ENCODE data around the gene NPTN.

NPTN gene

GRCh38 chr15:73590263-73590662 is 42.9 kb downstream of the NPTN start:
- H4K20me1 ChIP-seq (ENCODE audit: insufficient read depth) = no peaks in the 10 kb centered on the region
- no peak for TF ChIP-seq CTCF (conservative IDR thresholded peaks at IDR 0.05; ENCODE audit: low read depth, low read length)
- H3K9ac ChIP-seq = no peak overlapping the region
- H3K79me2 ChIP-seq (ENCODE audit: insufficient read depth, low read depth) = no peaks in the 10 kb centered on the region
- no peak overlapping the region for H3K27ac ChIP-seq
- H3K27me3 ChIP-seq (ENCODE audit: insufficient read depth, low read depth) = no peaks in the 10 kb centered on the region
- H3K4me2 ChIP-seq = no peak overlapping the region
- H3K4me3 ChIP-seq (IDR thresholded peaks at IDR 0.05; ENCODE audit: insufficient read depth, low read depth, low read length) = no peak overlapping the region
- no peaks in the 10 kb centered on the region for H3K36me3 ChIP-seq (ENCODE audit: insufficient read depth)
- H3K4me1 ChIP-seq (ENCODE audit: low read depth, poor library complexity, severe bottlenecking) = peaks cover 23% of the 10 kb centered on the region
- H2AFZ ChIP-seq (ENCODE audit: low read depth) = no peak overlapping the region

GRCh38 chr15:73589766-73590165 is 43.4 kb downstream of the NPTN start:
- no peaks in the 10 kb centered on the region for H4K20me1 ChIP-seq (ENCODE audit: insufficient read depth)
- H2AFZ ChIP-seq (ENCODE audit: low read depth) = no peak overlapping the region
- H3K4me1 ChIP-seq (ENCODE audit: low read depth, poor library complexity, severe bottlenecking) = peaks cover 28% of the 10 kb centered on the region
- H3K27ac ChIP-seq = no peak overlapping the region
- no peak overlapping the region for H3K4me2 ChIP-seq
- H3K27me3 ChIP-seq (ENCODE audit: insufficient read depth, low read depth) = no peaks in the 10 kb centered on the region
- H3K9ac ChIP-seq = no peak overlapping the region
- no peaks in the 10 kb centered on the region for H3K36me3 ChIP-seq (ENCODE audit: insufficient read depth)
- H3K79me2 ChIP-seq (ENCODE audit: insufficient read depth, low read depth) = no peaks in the 10 kb centered on the region
- H3K4me3 ChIP-seq (IDR thresholded peaks at IDR 0.05; ENCODE audit: insufficient read depth, low read depth, low read length) = no peak overlapping the region
- no peak for TF ChIP-seq CTCF (conservative IDR thresholded peaks at IDR 0.05; ENCODE audit: low read depth, low read length)

GRCh38 chr15:73585871-73586654 is 47.1 kb downstream of the NPTN start:
- Histone ChIP-seq H3K36me3 (ENCODE audit: insufficient read depth) (no peaks in the 10 kb centered on the region), H3K27ac (no peak overlapping the region; the same call in 1 of the 2 replicates), H3K9ac (no peak overlapping the region), H2AFZ (ENCODE audit: low read depth) (no peak overlapping the region), H4K20me1 (ENCODE audit: insufficient read depth) (no peaks in the 10 kb centered on the region), H3K27me3 (ENCODE audit: insufficient read depth, low read depth) (no peaks in the 10 kb centered on the region), H3K79me2 (ENCODE audit: insufficient read depth, low read depth) (no peaks in the 10 kb centered on the region), H3K4me2 (peak overlapping the region; percentile 4; the same call in 1 of the 2 replicates), H3K4me3 (IDR thresholded peaks at IDR 0.05; ENCODE audit: insufficient read depth, low read depth, low read length) (no peak overlapping the region), H3K4me1 (ENCODE audit: low read depth, poor library complexity, severe bottlenecking) (peaks cover 37% of the 10 kb centered on the region)
- no peak for TF ChIP-seq CTCF (conservative IDR thresholded peaks at IDR 0.05; ENCODE audit: low read depth, low read length)

DNA sequence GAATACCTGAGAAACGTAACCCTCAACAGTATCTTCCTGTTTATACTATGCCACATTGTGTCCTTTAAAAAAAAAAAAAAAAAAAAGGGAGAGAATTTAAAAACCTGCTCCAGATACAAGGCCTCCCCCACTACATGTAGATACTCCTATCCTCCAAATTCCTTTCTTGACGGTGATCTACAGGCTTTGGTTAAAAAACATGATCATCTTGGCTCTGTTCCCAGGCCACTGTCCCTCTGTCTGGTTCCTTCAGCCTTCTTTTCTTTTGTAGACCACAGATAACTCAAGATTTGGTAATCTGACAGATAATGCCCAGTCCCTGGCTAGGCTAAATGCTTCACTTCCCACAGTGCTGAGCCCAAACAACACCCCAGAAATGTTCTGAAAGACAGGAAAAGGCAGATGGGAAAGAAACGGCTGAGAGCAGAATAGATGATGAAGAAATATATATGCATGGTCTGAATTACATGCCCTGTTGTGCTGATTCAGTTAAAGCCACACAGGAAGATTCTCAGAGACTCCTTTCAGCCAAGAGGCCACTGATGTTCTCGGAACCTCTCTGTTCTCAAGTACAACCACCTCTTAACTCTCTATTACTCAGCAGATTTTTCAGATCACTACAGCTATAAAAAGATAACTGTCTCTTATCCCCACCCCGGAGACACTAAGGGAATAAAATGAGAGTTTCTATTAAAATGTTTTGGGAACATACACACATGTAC is 48.3 kb downstream of the NPTN start:
- H3K27ac ChIP-seq = peak overlapping the region; percentile 35; the same call in 1 of the 2 replicates
- no peaks in the 10 kb centered on the region for H3K36me3 ChIP-seq (ENCODE audit: insufficient read depth)
- no peaks in the 10 kb centered on the region for H3K27me3 ChIP-seq (ENCODE audit: insufficient read depth, low read depth)
- peak overlapping the region; percentile 20; the same call in 1 of the 2 replicates for H3K4me2 ChIP-seq
- H3K4me3 ChIP-seq (IDR thresholded peaks at IDR 0.05; ENCODE audit: insufficient read depth, low read depth, low read length) = no peak overlapping the region
- no peak for TF ChIP-seq CTCF (conservative IDR thresholded peaks at IDR 0.05; ENCODE audit: low read depth, low read length)
- H3K9ac ChIP-seq = no peak overlapping the region
- no peaks in the 10 kb centered on the region for H3K79me2 ChIP-seq (ENCODE audit: insufficient read depth, low read depth)
- no peaks in the 10 kb centered on the region for H4K20me1 ChIP-seq (ENCODE audit: insufficient read depth)
- no peak overlapping the region for H2AFZ ChIP-seq (ENCODE audit: low read depth)
- peaks cover 37% of the 10 kb centered on the region for H3K4me1 ChIP-seq (ENCODE audit: low read depth, poor library complexity, severe bottlenecking)

All from KMS-11 (cell line).